K562 (cell line): ENCODE results near the gene ERVFRD-1. TPM values are rescaled to one million over a fixed set of nuclear protein-coding genes. Genes with fewer than 3 reads are reported as not detected.
A peak's percentile ranks its signal among the peaks of the same experiment; 100 is the strongest.

Experiments
- CTCFL ChIP-seq: IDR thresholded peaks from 2 replicates; pipeline ENCODE4 v1.6.1; 2011; ENCODE audit warnings: borderline replicate concordance, low read depth, mild to moderate bottlenecking, moderate library complexity, low read length; ENCODE audit not compliant: insufficient read depth, poor library complexity, severe bottlenecking
- ILK ChIP-seq: fragments of 450-650 bp; IDR thresholded peaks from 2 replicates; pipeline ENCODE4 v1.6.1; 2016; ENCODE audit warnings: missing genetic modification characterization, low read depth, mild to moderate bottlenecking, missing compliant biosample characterization, moderate library complexity, borderline replicate concordance
- MEF2A ChIP-seq: IDR thresholded peaks from 2 replicates; pipeline ENCODE4 v1.6.1; 2011; ENCODE audit warnings: low read depth, mild to moderate bottlenecking, low read length, moderate library complexity; ENCODE audit not compliant: control insufficient read depth
- PYGO2 ChIP-seq: fragments of 450-650 bp; IDR thresholded peaks from 2 replicates; pipeline ENCODE4 v1.6.1; 2016; ENCODE audit warnings: mild to moderate bottlenecking, missing genetic modification characterization, moderate library complexity, missing compliant biosample characterization
- RCOR1 ChIP-seq, 2 experiments: IDR thresholded peaks; 2 replicates each; pipeline ENCODE4 v1.6.1; 2012; ENCODE audit warnings: low read depth in 2 of 2, low read length in 2 of 2, borderline replicate concordance in 1 of 2, improper control_type of control experiment in 1 of 2
- SMARCA4 ChIP-seq: fragments of 450-650 bp; IDR thresholded peaks from 2 replicates; pipeline ENCODE4 v1.6.1; 2016
- TEAD4 ChIP-seq, 2 experiments: sonication (generic) in 1 of 2; formaldehyde crosslinking in 1 of 2; IDR thresholded peaks; 2 replicates each; pipeline versions ENCODE4 v1.6.1 to v1.8.0; 2012 to 2022; ENCODE audit warnings: borderline replicate concordance in 1 of 2, inconsistent platforms in 1 of 2, low read length in 1 of 2, mild to moderate bottlenecking in 1 of 2, missing genetic modification reagents in 1 of 2
- ZBTB40 ChIP-seq, 2 experiments: fragments of 450-650 bp in 1 of 2; sonication (generic) in 1 of 2; formaldehyde crosslinking in 1 of 2; IDR thresholded peaks; 2 replicates each; pipeline versions ENCODE4 v1.7.1 to v1.9.0; 2016 to 2022; ENCODE audit warnings: inconsistent platforms in 1 of 2, mild to moderate bottlenecking in 1 of 2, missing genetic modification reagents in 1 of 2
- ZKSCAN1 ChIP-seq: fragments of 150-350 bp; IDR thresholded peaks from 2 replicates; pipeline ENCODE4 v1.6.1; 2016; ENCODE audit warnings: low read depth, low read length
- ZNF311 ChIP-seq: fragments of 250-450 bp; sonication (Bioruptor Pico); IDR thresholded peaks from 2 replicates; pipeline ENCODE4 v1.4.0; 2020; ENCODE audit warnings: mild to moderate bottlenecking, moderate library complexity
- ZNF507 ChIP-seq: conservative IDR thresholded peaks from 2 replicates; pipeline ENCODE4 v1.6.1; 2017; ENCODE audit warnings: missing genetic modification characterization, missing compliant biosample characterization
- ZNF584 ChIP-seq: fragments of 200-800 bp; sonication (Bioruptor generic); IDR thresholded peaks from 2 replicates; pipeline ENCODE4 v1.6.1; 2016; ENCODE audit warnings: low read depth, mild to moderate bottlenecking, missing genetic modification characterization, missing compliant biosample characterization
- polyA plus RNA-seq, 8 experiments: library from polyadenylated mRNA; depleted of rRNA in 4 of 8; stranded (reverse) in 5 of 8; unstranded in 3 of 8; fragments of >200 nt; fragmentation: Nextera tagmentation in 2 of 8; fragmentation: Illumina TruSeq in 1 of 8; extraction: Ambion mirVana in 2 of 8; extraction: Trizol in 1 of 8; gene quantifications; 2 replicates each; pipeline versions ENCODE4 v1.2.1 to v1.2.3, GENCODE V29; 2011 to 2014; ENCODE audit warnings: inconsistent platforms in 1 of 8, missing spikeins in 1 of 8
- total RNA-seq, 7 experiments: library from RNA; depleted of rRNA in 6 of 7; stranded (reverse); fragments of >200 nt in 6 of 7; fragmentation: Illumina TruSeq in 2 of 7; extraction: Trizol in 2 of 7; gene quantifications; 2 replicates each; pipeline versions ENCODE4 v1.2.1 to v1.2.3, GENCODE V29; 2011 to 2021; ENCODE audit warnings: low replicate concordance in 1 of 7

Gene ERVFRD-1
- total and polyA plus RNA-seq, 9 of the 15 experiments (the other 6 are each of a cell fraction or from before 2014, with no cell fraction given), result 0.05 to 0.14 (median 0.09) TPM; not detected in 2

DNA sequence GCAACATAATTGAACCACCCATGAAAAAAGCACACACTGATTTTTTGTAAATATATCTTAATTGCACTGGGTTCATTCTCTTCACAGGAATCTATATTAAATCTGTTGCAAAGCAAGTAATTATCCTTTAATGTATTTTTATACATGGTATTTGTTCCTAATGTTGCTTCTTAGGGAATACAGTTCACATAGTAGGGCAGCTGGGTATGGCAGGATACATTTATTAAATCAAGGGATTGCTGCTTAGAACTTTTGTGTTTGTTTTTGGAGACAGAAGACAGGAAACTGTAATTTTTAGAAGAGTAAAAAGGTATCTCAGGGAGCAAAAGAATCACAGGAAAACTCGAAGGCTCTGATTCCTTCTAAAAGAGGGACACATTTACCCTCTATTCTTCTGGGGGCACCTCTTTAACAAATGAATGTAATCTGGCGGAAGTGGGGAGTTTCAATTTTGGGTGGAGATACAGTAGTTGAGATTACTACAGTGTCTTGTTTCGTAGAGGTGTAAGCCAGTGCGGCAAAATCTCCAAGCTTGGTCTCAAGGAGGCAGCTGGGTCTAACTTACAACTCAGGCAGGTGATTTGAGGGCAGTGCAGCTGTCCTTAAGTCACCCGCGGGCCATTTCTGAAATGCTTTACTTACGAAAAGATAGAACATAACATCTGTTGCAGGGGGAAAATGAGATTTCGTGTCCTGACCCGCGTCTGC is 18.7 kb downstream of the ERVFRD-1 start (continued):
- TF ChIP-seq ZNF311 (CRISPR knock-in tag) (no peak), PYGO2 (tag) (no peak), ZNF507 (tag) (no peak), TEAD4 (IDR thresholded peaks at IDR 0.05; ENCODE audit: low read length) (no peak), TEAD4 (CRISPR knock-in tag; IDR thresholded peaks at IDR 0.05; ENCODE audit: borderline replicate concordance) (no peak), RCOR1 (IDR thresholded peaks at IDR 0.05; ENCODE audit: borderline replicate concordance in 1 of 2, low read depth in 2 of 2, low read length in 2 of 2) (no peak), ZBTB40 (IDR thresholded peaks at IDR 0.05) (no peak), ZBTB40 (CRISPR knock-in tag; IDR thresholded peaks at IDR 0.05) (no peak), ZNF584 (CRISPR knock-in tag) (0 out of 2 replicates have a peak, but pooled peaks have one; percentile 5), CTCFL (no peak), ZKSCAN1 (peak; percentile 84), MEF2A (no peak), ILK (tag) (no peak), SMARCA4 (0 out of 2 replicates have a peak, but pooled peaks have one; percentile 6)
